ENCODE data around the gene TMEM243. TPM values are rescaled to one million over a fixed set of nuclear protein-coding genes. Genes with fewer than 3 reads are reported as not detected.
"Not testable (repeated sequence)": the region's sequence is repeated elsewhere in the genome, so short reads cannot be mapped to it uniquely, and the experiment has no call there.

Gene TMEM243
- total RNA-seq, 1 experiment from 2014 or later: 24.6 TPM

DNA sequence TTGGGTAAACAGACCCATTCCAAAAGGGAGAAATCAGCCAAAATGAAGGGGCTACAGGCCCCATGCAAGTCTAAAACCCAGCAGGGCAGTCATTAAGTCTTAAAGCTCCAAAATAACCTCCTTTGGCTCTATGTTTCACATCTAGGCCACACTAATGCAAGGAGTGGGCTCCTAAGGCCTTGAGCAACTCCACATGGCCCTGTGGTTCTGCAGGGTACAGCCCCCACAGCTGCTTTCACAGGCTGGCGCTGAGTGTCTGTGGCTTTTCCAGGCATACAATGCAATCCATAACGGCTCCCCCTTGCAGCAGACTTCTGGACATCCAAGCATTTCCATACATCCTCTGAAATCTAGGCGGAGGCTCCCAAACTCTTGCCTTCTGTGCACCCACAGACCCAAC lies 9.0 kb downstream of the TMEM243 start:
- intact Hi-C loops (cut with micrococcal nuclease; ENCODE audit: unreplicated experiment): no loop called here
- Histone ChIP-seq H3F3A (ENCODE audit: insufficient read depth, low read depth) (no peaks in the 10 kb centered on the region), H3K27me3 (ENCODE audit: insufficient read depth, low read depth) (no peaks in the 10 kb centered on the region), H3K79me2 (ENCODE audit: low read depth) (no peaks in the 10 kb centered on the region), H3K9me3 (ENCODE audit: insufficient read depth, low read depth) (peaks cover 7% of the 10 kb centered on the region), H3K9me2 (ENCODE audit: insufficient read depth) (no peaks in the 10 kb centered on the region), H3K4me3 (no peak overlapping the region), H3K36me3 (ENCODE audit: low read depth) (peaks cover 6% of the 10 kb centered on the region; the same call in 1 of the 2 replicates), H3K4me2 (no peak overlapping the region), H4K20me1 (ENCODE audit: insufficient read depth) (no peaks in the 10 kb centered on the region), H2AFZ (no peak overlapping the region), H3K4me1 (replicated peaks; ENCODE audit: insufficient read depth) (no peaks in the 10 kb centered on the region), H3K27ac (no peak overlapping the region)
- POLR2A ChIA-PET (ENCODE audit: unreplicated experiment): no interaction called here
- CTCF ChIA-PET: no interaction called here
- TF ChIP-seq EZH2 (IDR thresholded peaks at IDR 0.05; ENCODE audit: low read depth): no peak
- TF ChIP-seq, protein P1, sequence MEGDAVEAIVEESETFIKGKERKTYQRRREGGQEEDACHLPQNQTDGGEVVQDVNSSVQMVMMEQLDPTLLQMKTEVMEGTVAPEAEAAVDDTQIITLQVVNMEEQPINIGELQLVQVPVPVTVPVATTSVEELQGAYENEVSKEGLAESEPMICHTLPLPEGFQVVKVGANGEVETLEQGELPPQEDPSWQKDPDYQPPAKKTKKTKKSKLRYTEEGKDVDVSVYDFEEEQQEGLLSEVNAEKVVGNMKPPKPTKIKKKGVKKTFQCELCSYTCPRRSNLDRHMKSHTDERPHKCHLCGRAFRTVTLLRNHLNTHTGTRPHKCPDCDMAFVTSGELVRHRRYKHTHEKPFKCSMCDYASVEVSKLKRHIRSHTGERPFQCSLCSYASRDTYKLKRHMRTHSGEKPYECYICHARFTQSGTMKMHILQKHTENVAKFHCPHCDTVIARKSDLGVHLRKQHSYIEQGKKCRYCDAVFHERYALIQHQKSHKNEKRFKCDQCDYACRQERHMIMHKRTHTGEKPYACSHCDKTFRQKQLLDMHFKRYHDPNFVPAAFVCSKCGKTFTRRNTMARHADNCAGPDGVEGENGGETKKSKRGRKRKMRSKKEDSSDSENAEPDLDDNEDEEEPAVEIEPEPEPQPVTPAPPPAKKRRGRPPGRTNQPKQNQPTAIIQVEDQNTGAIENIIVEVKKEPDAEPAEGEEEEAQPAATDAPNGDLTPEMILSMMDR (conservative IDR thresholded peaks at IDR 0.05): no peak
- no peak for DNase-seq
- no TSS peak for BruUV-seq (replicated peaks)

DNA sequence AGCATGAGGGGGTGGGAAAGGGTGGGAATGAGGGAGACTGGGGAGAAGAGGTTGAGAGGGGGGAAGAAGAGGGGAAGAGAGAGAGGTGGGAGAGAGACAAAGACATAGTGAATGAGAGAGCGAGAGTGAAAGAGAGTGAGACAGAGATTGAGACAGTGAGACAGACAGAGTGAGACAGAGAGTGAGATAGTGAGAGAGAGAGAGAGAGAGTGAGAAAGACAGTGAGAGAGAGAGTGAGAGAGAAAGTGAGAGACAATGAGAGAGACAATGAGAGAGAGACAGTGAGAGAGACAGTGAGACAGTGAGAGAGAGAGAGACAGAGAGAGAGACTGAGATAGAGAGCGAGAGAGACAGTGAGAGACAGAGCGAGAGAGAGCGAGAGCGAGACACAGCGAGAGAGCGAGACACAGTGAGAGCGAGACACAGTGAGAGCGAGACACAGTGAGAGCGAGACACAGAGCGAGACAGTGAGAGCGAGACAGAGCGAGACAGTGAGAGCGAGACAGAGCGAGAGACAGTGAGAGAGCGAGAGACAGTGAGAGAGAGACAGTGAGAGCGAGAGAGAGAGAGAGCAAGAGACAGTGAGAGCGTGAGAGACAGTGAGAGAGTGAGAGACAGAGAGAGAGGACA lies 10.1 kb downstream of the TMEM243 start:
- Histone ChIP-seq H3K9me3 (ENCODE audit: insufficient read depth, low read depth) (peaks cover 12% of the 10 kb centered on the region), H4K20me1 (ENCODE audit: insufficient read depth) (no peaks in the 10 kb centered on the region), H2AFZ (no peak overlapping the region), H3K27me3 (ENCODE audit: insufficient read depth, low read depth) (no peaks in the 10 kb centered on the region), H3K4me3 (no peak overlapping the region), H3K9me2 (ENCODE audit: insufficient read depth) (no peaks in the 10 kb centered on the region), H3K4me2 (no peak overlapping the region), H3F3A (ENCODE audit: insufficient read depth, low read depth) (no peaks in the 10 kb centered on the region), H3K27ac (no peak overlapping the region), H3K4me1 (replicated peaks; ENCODE audit: insufficient read depth) (no peaks in the 10 kb centered on the region), H3K36me3 (ENCODE audit: low read depth) (peaks cover 6% of the 10 kb centered on the region; the same call in 1 of the 2 replicates), H3K79me2 (ENCODE audit: low read depth) (peaks cover 8% of the 10 kb centered on the region; the same call in 1 of the 2 replicates)
- CTCF ChIA-PET: no interaction called here
- POLR2A ChIA-PET (ENCODE audit: unreplicated experiment): no interaction called here
- BruUV-seq (replicated peaks): no TSS peak
- DNase-seq: no peak
- intact Hi-C loops (cut with micrococcal nuclease; ENCODE audit: unreplicated experiment): no loop called here
- TF ChIP-seq, protein P1 (conservative IDR thresholded peaks at IDR 0.05): no peak
- no peak for TF ChIP-seq EZH2 (IDR thresholded peaks at IDR 0.05; ENCODE audit: low read depth)

DNA sequence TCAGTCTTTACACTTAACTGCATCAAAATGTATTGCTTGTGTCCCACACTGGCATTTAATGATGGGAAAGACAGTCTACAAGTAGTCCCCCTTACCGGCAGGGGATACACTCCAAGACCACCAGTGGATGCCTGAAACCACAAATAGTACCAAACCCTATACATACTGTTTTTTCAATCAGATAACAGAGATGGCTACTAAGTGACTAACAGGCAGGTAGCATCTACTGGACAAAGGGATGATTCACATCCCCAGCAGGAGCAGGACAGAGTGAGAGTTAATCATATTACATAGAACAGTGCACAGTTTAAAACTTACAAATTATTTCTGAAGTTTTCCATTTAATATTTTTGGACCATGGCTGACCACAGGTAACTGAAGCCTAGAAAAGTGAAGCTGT lies 13.2 kb downstream of the TMEM243 start:
- Histone ChIP-seq H3K27me3 (ENCODE audit: insufficient read depth, low read depth) (no peaks in the 10 kb centered on the region), H4K20me1 (ENCODE audit: insufficient read depth) (no peaks in the 10 kb centered on the region), H3K79me2 (ENCODE audit: low read depth) (peaks cover 8% of the 10 kb centered on the region; the same call in 1 of the 2 replicates), H3K9me3 (ENCODE audit: insufficient read depth, low read depth) (peaks cover 12% of the 10 kb centered on the region), H2AFZ (no peak overlapping the region), H3K4me1 (replicated peaks; ENCODE audit: insufficient read depth) (no peaks in the 10 kb centered on the region), H3K27ac (no peak overlapping the region), H3K4me2 (no peak overlapping the region), H3K36me3 (ENCODE audit: low read depth) (peaks cover 9% of the 10 kb centered on the region), H3F3A (ENCODE audit: insufficient read depth, low read depth) (no peaks in the 10 kb centered on the region), H3K9me2 (ENCODE audit: insufficient read depth) (no peaks in the 10 kb centered on the region), H3K4me3 (no peak overlapping the region)
- BruUV-seq (replicated peaks): no TSS peak
- TF ChIP-seq, protein P1 (conservative IDR thresholded peaks at IDR 0.05): no peak
- no peak for TF ChIP-seq EZH2 (IDR thresholded peaks at IDR 0.05; ENCODE audit: low read depth)
- DNase-seq: no peak
- intact Hi-C loops (cut with micrococcal nuclease; ENCODE audit: unreplicated experiment): no loop called here
- ChIA-PET CTCF (no interaction called here), POLR2A (ENCODE audit: unreplicated experiment) (no interaction called here)

DNA sequence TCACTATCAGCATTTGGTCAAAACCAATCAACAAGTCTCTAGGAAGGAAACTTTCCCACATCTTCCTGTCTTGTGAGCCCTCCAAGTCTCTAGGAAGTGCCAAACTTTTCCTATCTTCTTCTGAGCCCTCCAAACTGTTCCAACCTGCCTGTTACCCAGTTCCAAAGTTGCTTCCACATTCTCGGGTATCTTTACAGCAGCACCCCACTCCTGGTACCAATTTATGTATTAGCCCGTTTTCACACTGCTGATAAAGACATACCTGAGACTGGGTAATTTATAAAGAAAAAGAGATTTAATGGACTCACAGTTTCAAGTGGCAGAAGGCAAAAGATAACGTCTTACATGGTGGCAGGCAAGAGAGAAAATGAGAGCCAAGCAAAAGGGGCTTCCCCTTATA lies 13.8 kb downstream of the TMEM243 start:
- H3F3A ChIP-seq (ENCODE audit: insufficient read depth, low read depth); H3K36me3 ChIP-seq (ENCODE audit: low read depth); H3K4me1 ChIP-seq (replicated peaks; ENCODE audit: insufficient read depth); H3K9me2 ChIP-seq (ENCODE audit: insufficient read depth); BruUV-seq (replicated peaks); DNase-seq; H3K27ac ChIP-seq; intact Hi-C loops (cut with micrococcal nuclease; ENCODE audit: unreplicated experiment); H3K4me3 ChIP-seq; POLR2A ChIA-PET (ENCODE audit: unreplicated experiment); CTCF ChIA-PET; H3K79me2 ChIP-seq (ENCODE audit: low read depth); H3K27me3 ChIP-seq (ENCODE audit: insufficient read depth, low read depth); H4K20me1 ChIP-seq (ENCODE audit: insufficient read depth); H2AFZ ChIP-seq; H3K4me2 ChIP-seq: not testable (repeated sequence)
- peaks cover 12% of the 10 kb centered on the region for H3K9me3 ChIP-seq (ENCODE audit: insufficient read depth, low read depth)
